ENCODE data around the gene AOPEP.
"Not testable (repeated sequence)": the region's sequence is repeated elsewhere in the genome, so short reads cannot be mapped to it uniquely, and the experiment has no call there.

Gene AOPEP

GRCh38 chr9:94961870-94962269, 235.4 kb downstream of the AOPEP start:
- no peak for DNase-seq (ENCODE audit: low read depth in 3 of 3)

GRCh38 chr9:94965631-94966030, 239.1 kb downstream of the AOPEP start:
- not testable (repeated sequence) for DNase-seq (ENCODE audit: low read depth in 3 of 3)

GRCh38 chr9:94966046-94966445, 239.5 kb downstream of the AOPEP start:
- not testable (repeated sequence) for DNase-seq (ENCODE audit: low read depth in 3 of 3)

- DNase-seq (ENCODE audit: low read depth in 3 of 3) = no peak
These were observed 241.0 kb downstream of the AOPEP start for GRCh38 chr9:94967482-94967881.

- DNase-seq (ENCODE audit: low read depth in 3 of 3) = no peak
These were observed 245.1 kb downstream of the AOPEP start for GRCh38 chr9:94971378-94972131.

GRCh38 chr9:94973451-94973941, 247.0 kb downstream of the AOPEP start:
- no peak for DNase-seq (ENCODE audit: low read depth in 3 of 3)

GRCh38 chr9:94974154-94974879, 247.8 kb downstream of the AOPEP start:
- no peak for DNase-seq (ENCODE audit: low read depth in 3 of 3)

- no peak for DNase-seq (ENCODE audit: low read depth in 3 of 3)
These were observed 249.0 kb downstream of the AOPEP start for GRCh38 chr9:94975480-94975879.

GRCh38 chr9:94976077-94976476, 249.6 kb downstream of the AOPEP start:
- no peak for DNase-seq (ENCODE audit: low read depth in 3 of 3)

- no peak for DNase-seq (ENCODE audit: low read depth in 3 of 3)
These were observed 250.9 kb downstream of the AOPEP start for GRCh38 chr9:94977416-94977815.

- DNase-seq (ENCODE audit: low read depth in 3 of 3) = no peak
These were observed 253.5 kb downstream of the AOPEP start for GRCh38 chr9:94979904-94980507.

GRCh38 chr9:94980947-94981722, 254.6 kb downstream of the AOPEP start:
- DNase-seq (ENCODE audit: low read depth in 3 of 3) = no peak

- DNase-seq (ENCODE audit: low read depth in 3 of 3) = no peak
These were observed 255.2 kb downstream of the AOPEP start for GRCh38 chr9:94981723-94982090.

GRCh38 chr9:94982211-94982610, 255.7 kb downstream of the AOPEP start:
- DNase-seq (ENCODE audit: low read depth in 3 of 3) = no peak

- no peak for DNase-seq (ENCODE audit: low read depth in 3 of 3)
These were observed 257.1 kb downstream of the AOPEP start for GRCh38 chr9:94983552-94983951.

GRCh38 chr9:94984891-94985476, 258.5 kb downstream of the AOPEP start:
- no peak for DNase-seq (ENCODE audit: low read depth in 3 of 3)

GRCh38 chr9:94985649-94986048, 259.1 kb downstream of the AOPEP start:
- DNase-seq (ENCODE audit: low read depth in 3 of 3) = no peak

GRCh38 chr9:94987731-94988130, 261.2 kb downstream of the AOPEP start:
- no peak for DNase-seq (ENCODE audit: low read depth in 3 of 3)

GRCh38 chr9:94990897-94991561, 264.5 kb downstream of the AOPEP start:
- DNase-seq (ENCODE audit: low read depth in 3 of 3) = no peak

GRCh38 chr9:94991961-94992907, 265.7 kb downstream of the AOPEP start:
- DNase-seq (ENCODE audit: low read depth in 3 of 3) = no peak

Data from stimulated activated CD4-positive, alpha-beta T cell treated with anti-CD3 and anti-CD28 coated beads, TNF-alpha, amount 100 ng/mL, for 48 hours (primary cell).